HepG2 (cell line): ENCODE data around the gene HEYL. TPM values are rescaled to one million over a fixed set of nuclear protein-coding genes. Genes with fewer than 3 reads are reported as not detected.

ENCODE experiments used
- ATAC-seq: fragments of 200-7000 bp; cut with Tn5 transposase; 3 replicates; pipeline ENCODE4 v1.9.1; 2020; ENCODE audit warnings: mild to moderate bottlenecking, moderate library complexity
- BruUV-seq: library from RNA; stranded (reverse); fragments of 400-500 nt; replicated peaks from 2 replicates; lab custom pipeline; 2021; lab: Mats Ljungman, UMichigan
- CTCF ChIA-PET: fragments of 300-600 bp; formaldehyde crosslinking; extraction: SDS; loops from one replicate; lab custom pipeline; 2021; ENCODE audit warnings: low total read pairs, inconsistent platforms, low intra/inter-chr PET ratio; lab: Yijun Ruan, JAX
- POLR2A ChIA-PET: fragments of 350-600 bp; sonication (Branson Sonifier 250); formaldehyde crosslinking; loops from one replicate; lab custom pipeline; 2020; ENCODE audit warnings: antibody characterized with exemption, inconsistent platforms; lab: Yijun Ruan, JAX
- DNase-seq: peaks from one replicate; pipeline ENCODE4 v3.0.0-alpha.2; 2015; ENCODE audit warnings: low spot score
- FAIRE-seq: peaks from 3 replicates; lab custom pipeline; 2011; peaks lifted over from hg19 to GRCh38; lab: Jason Lieb, UNC
- H2AFZ ChIP-seq: one replicate; pipeline ENCODE4 v1.6.1; 2011; ENCODE audit warnings: low read length, inconsistent platforms
- H3K27ac ChIP-seq: fragments of 300-600 bp; 3 replicates; pipeline ENCODE4 v1.8.0; 2011; ENCODE audit warnings: mixed run types, mild to moderate bottlenecking, mixed read lengths, low read length, inconsistent platforms; ENCODE audit not compliant: insufficient read depth; ENCODE audit errors: extremely low read length
- H3K27me3 ChIP-seq, 2 experiments: fragments of 200-600 bp in 1 of 2; 2 replicates in 1 of 2; 3 replicates in 1 of 2; pipeline versions ENCODE4 v1.6.0 to v1.8.0; 2011; ENCODE audit warnings: low read length in 2 of 2, mild to moderate bottlenecking in 2 of 2, moderate library complexity in 2 of 2, inconsistent platforms in 1 of 2; ENCODE audit not compliant: insufficient read depth in 2 of 2, control insufficient read depth in 1 of 2
- H3K36me3 ChIP-seq, 2 experiments: fragments of 200-600 bp in 1 of 2; replicated peaks in 1 of 2; 2 replicates in 1 of 2; 3 replicates in 1 of 2; pipeline versions ENCODE4 v1.5.1 to v1.8.0; 2011; ENCODE audit warnings: low read length in 2 of 2, inconsistent platforms in 1 of 2; ENCODE audit not compliant: insufficient read depth in 2 of 2, control insufficient read depth in 1 of 2
- H3K4me1 ChIP-seq: 2 replicates; pipeline ENCODE4 v1.5.1; 2012; ENCODE audit warnings: low read length, inconsistent platforms; ENCODE audit not compliant: insufficient read depth
- H3K4me2 ChIP-seq: 2 replicates; pipeline ENCODE4 v1.6.0; 2011; ENCODE audit warnings: low read depth, low read length, inconsistent platforms
- H3K4me3 ChIP-seq, 3 experiments: fragments of 200-600 bp in 1 of 3; sonication (generic), shearing (Covaris generic) in 1 of 3; replicated peaks in 1 of 3; 2 replicates each; pipeline ENCODE4 v1.5.1; 2011 to 2016; ENCODE audit warnings: low read length in 3 of 3, inconsistent platforms in 2 of 3, low read depth in 2 of 3, mild to moderate bottlenecking in 2 of 3, control low read depth in 1 of 3, mixed read lengths in 1 of 3; ENCODE audit not compliant: insufficient read depth in 1 of 3
- H3K79me2 ChIP-seq: one replicate; pipeline ENCODE4 v1.6.1; 2011; ENCODE audit warnings: low read length, inconsistent platforms; ENCODE audit not compliant: insufficient read depth
- H3K9ac ChIP-seq: 2 replicates; pipeline ENCODE4 v1.6.0; 2011; ENCODE audit warnings: mild to moderate bottlenecking, low read depth, low read length, inconsistent platforms; ENCODE audit not compliant: insufficient read depth
- H3K9me3 ChIP-seq: 2 replicates; pipeline ENCODE4 v1.5.1; 2012; ENCODE audit warnings: mild to moderate bottlenecking, low read length
- H4K20me1 ChIP-seq: 2 replicates; pipeline ENCODE4 v1.6.0; 2011; ENCODE audit warnings: inconsistent platforms, mild to moderate bottlenecking, low read length, moderate library complexity; ENCODE audit not compliant: insufficient read depth
- EEA1 ChIP-seq: sonication (generic); formaldehyde crosslinking; IDR thresholded peaks from 2 replicates; pipeline ENCODE4 v1.5.1; 2020; ENCODE audit warnings: mild to moderate bottlenecking, missing genetic modification reagents, borderline replicate concordance
- MAX ChIP-seq: IDR thresholded peaks from 2 replicates; pipeline ENCODE4 v1.6.1; 2012; ENCODE audit warnings: inconsistent platforms
- SOX6 ChIP-seq, 2 experiments: fragments of 450-650 bp in 1 of 2; sonication (generic) in 1 of 2; formaldehyde crosslinking in 1 of 2; IDR thresholded peaks; 2 replicates each; pipeline versions ENCODE4 v1.4.0 to v1.6.1; 2017 to 2020; ENCODE audit warnings: antibody characterized with exemption in 1 of 2, mild to moderate bottlenecking in 1 of 2, missing genetic modification reagents in 1 of 2
- ZNF629 ChIP-seq: sonication (generic); formaldehyde crosslinking; conservative IDR thresholded peaks from 2 replicates; pipeline ENCODE4 v1.5.0; 2020; ENCODE audit warnings: missing genetic modification reagents
- ZNF768 ChIP-seq: sonication (generic); formaldehyde crosslinking; IDR thresholded peaks from 2 replicates; pipeline ENCODE4 v1.4.0; 2020; ENCODE audit warnings: missing genetic modification reagents
- WGBS: methylation state at CpG from one replicate; pipeline ENCODE4 v1.1.6; 2017; ENCODE audit warnings: low lambda C conversion rate; 5-methylcytosine and 5-hydroxymethylcytosine counted together
- in situ Hi-C: cut with HindIII; loops from 2 replicates; pipeline ENCODE4 v1.10.0; 2017; ENCODE audit warnings: low pct_unique_long_range_greater_than_20kb; ENCODE audit not compliant: extremely low pct_ligation_motif_present
- intact Hi-C: fragments of 100-400 bp; cut with micrococcal nuclease; formaldehyde crosslinking; loops from one replicate; pipeline ENCODE4 v1.10.0; 2022; ENCODE audit not compliant: unreplicated experiment
- polyA plus RNA-seq, 8 experiments: library from polyadenylated mRNA; depleted of rRNA in 3 of 8; stranded (reverse) in 7 of 8; unstranded in 1 of 8; fragments of >200 nt; fragmentation: Illumina TruSeq in 4 of 8; extraction: Trizol in 4 of 8; gene quantifications; 2 replicates each; pipeline versions ENCODE4 v1.2.1 to v1.2.3, GENCODE V29; 2011 to 2016; ENCODE audit warnings: low read depth in 4 of 8, missing spikeins in 1 of 8, mixed read lengths in 1 of 8; ENCODE audit not compliant: insufficient read depth in 1 of 8
- total RNA-seq, 5 experiments: library from RNA; depleted of rRNA; stranded (reverse); fragments of >200 nt; fragmentation: Illumina TruSeq; extraction: Trizol; gene quantifications; 2 replicates each; pipeline ENCODE4 v1.2.3, GENCODE V29; 2016; ENCODE audit warnings: low read depth in 1 of 5
- TF ChIP-seq, protein P1 (sequence below): sonication (generic); formaldehyde crosslinking; IDR thresholded peaks from 2 replicates; pipeline ENCODE4 v1.4.0; 2020; ENCODE audit warnings: missing genetic modification reagents, mild to moderate bottlenecking, borderline replicate concordance

Gene HEYL
- total and polyA plus RNA-seq, 2 of the 13 experiments (the other 11 are each of a cell fraction or from before 2014, with no cell fraction given), result 0.03 to 0.04 TPM

- 61% methylated on average over 14 of the region's 16 CpGs for WGBS
- Histone ChIP-seq H3K4me1 (no peaks in the 10 kb centered on the region), H3K4me3 (no peak overlapping the region), H3K27me3 (peaks cover 2 to 64% of the 10 kb centered on the region in 2 experiments), H3K79me2 (no peaks in the 10 kb centered on the region), H3K9me3 (no peaks in the 10 kb centered on the region), H3K4me2 (no peak overlapping the region), H3K36me3 (no peaks in the 10 kb centered on the region), H3K27ac (no peak overlapping the region), H2AFZ (no peak overlapping the region), H3K9ac (no peak overlapping the region), H4K20me1 (no peaks in the 10 kb centered on the region)
- POLR2A ChIA-PET, result no interaction called here
- TF ChIP-seq EEA1 (CRISPR knock-in tag) (no peak), MAX (no peak), ZNF629 (CRISPR knock-in tag) (peak; percentile 60), ZNF768 (CRISPR knock-in tag) (peak; percentile 86), SOX6 (IDR thresholded peaks at IDR 0.05) (no peak), SOX6 (CRISPR knock-in tag; IDR thresholded peaks at IDR 0.05) (no peak)
- TF ChIP-seq, protein P1, sequence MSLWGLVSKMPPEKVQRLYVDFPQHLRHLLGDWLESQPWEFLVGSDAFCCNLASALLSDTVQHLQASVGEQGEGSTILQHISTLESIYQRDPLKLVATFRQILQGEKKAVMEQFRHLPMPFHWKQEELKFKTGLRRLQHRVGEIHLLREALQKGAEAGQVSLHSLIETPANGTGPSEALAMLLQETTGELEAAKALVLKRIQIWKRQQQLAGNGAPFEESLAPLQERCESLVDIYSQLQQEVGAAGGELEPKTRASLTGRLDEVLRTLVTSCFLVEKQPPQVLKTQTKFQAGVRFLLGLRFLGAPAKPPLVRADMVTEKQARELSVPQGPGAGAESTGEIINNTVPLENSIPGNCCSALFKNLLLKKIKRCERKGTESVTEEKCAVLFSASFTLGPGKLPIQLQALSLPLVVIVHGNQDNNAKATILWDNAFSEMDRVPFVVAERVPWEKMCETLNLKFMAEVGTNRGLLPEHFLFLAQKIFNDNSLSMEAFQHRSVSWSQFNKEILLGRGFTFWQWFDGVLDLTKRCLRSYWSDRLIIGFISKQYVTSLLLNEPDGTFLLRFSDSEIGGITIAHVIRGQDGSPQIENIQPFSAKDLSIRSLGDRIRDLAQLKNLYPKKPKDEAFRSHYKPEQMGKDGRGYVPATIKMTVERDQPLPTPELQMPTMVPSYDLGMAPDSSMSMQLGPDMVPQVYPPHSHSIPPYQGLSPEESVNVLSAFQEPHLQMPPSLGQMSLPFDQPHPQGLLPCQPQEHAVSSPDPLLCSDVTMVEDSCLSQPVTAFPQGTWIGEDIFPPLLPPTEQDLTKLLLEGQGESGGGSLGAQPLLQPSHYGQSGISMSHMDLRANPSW (CRISPR knock-in tag), result no peak
- BruUV-seq, result no TSS peak
- in situ Hi-C loops (no loop called here), intact Hi-C loops (no loop called here)
- CTCF ChIA-PET, result no interaction called here
- no peak for ATAC-seq
- no peak for DNase-seq
- no peak for FAIRE-seq
Measured at GRCh38 chr1:39631361-39632322, 7.8 kb downstream of the HEYL start.
